DND-41 (cell line): ENCODE data around the gene HECTD4.

Experiments used
- ATAC-seq: fragments of 200-7000 bp; cut with Tn5 transposase; 3 replicates; pipeline ENCODE4 v1.9.1; 2021; ENCODE audit warnings: low read depth; ENCODE audit not compliant: insufficient read depth
- DNase-seq: peaks from one replicate; pipeline ENCODE4 v3.0.0-alpha.2; 2020
- H2AFZ ChIP-seq: 2 replicates; pipeline ENCODE4 v1.6.0; 2012; ENCODE audit warnings: low read depth, low read length
- H3K27ac ChIP-seq: 2 replicates; pipeline ENCODE4 v1.5.1; 2012; ENCODE audit warnings: low read length, inconsistent platforms
- H3K27me3 ChIP-seq: fragments of 200-600 bp; sonication (generic); 2 replicates; pipeline ENCODE4 v1.6.0; 2012; ENCODE audit warnings: low read length, mild to moderate bottlenecking, inconsistent platforms; ENCODE audit not compliant: insufficient read depth, poor library complexity
- H3K36me3 ChIP-seq: 2 replicates; pipeline ENCODE4 v1.5.1; 2012; ENCODE audit warnings: low read length, inconsistent platforms; ENCODE audit not compliant: insufficient read depth
- H3K4me1 ChIP-seq: 2 replicates; pipeline ENCODE4 v1.5.1; 2012; ENCODE audit warnings: mild to moderate bottlenecking, low read length; ENCODE audit not compliant: insufficient read depth
- H3K4me2 ChIP-seq: 2 replicates; pipeline ENCODE4 v1.6.0; 2012; ENCODE audit warnings: mild to moderate bottlenecking, moderate library complexity, low read length, inconsistent platforms; ENCODE audit not compliant: insufficient read depth
- H3K4me3 ChIP-seq, 2 experiments: fragments of 200-600 bp in 1 of 2; shearing (Covaris generic) in 1 of 2; 2 replicates each; pipeline ENCODE4 v1.5.1; 2012 to 2016; ENCODE audit warnings: inconsistent platforms in 2 of 2, low read length in 2 of 2, mild to moderate bottlenecking in 2 of 2, low read depth in 1 of 2, moderate library complexity in 1 of 2
- H3K79me2 ChIP-seq: 2 replicates; pipeline ENCODE4 v1.6.0; 2012; ENCODE audit warnings: low read length, inconsistent platforms; ENCODE audit not compliant: insufficient read depth
- H3K9ac ChIP-seq: 2 replicates; pipeline ENCODE4 v1.6.0; 2012; ENCODE audit warnings: low read depth, mild to moderate bottlenecking, inconsistent platforms, low read length, moderate library complexity
- H3K9me3 ChIP-seq: 2 replicates; pipeline ENCODE4 v1.5.1; 2012; ENCODE audit warnings: low read length, moderate library complexity, mild to moderate bottlenecking, inconsistent platforms; ENCODE audit not compliant: insufficient read depth, severe bottlenecking
- H4K20me1 ChIP-seq: 2 replicates; pipeline ENCODE4 v1.6.0; 2012; ENCODE audit warnings: low read length; ENCODE audit not compliant: insufficient read depth
- EZH2 ChIP-seq: IDR thresholded peaks from 3 replicates; pipeline ENCODE4 v1.6.1; 2012; ENCODE audit warnings: borderline replicate concordance, low read depth, mild to moderate bottlenecking, moderate library complexity, low read length, inconsistent platforms; ENCODE audit not compliant: severe bottlenecking
- TF ChIP-seq, protein P1 (sequence below): IDR thresholded peaks from 2 replicates; pipeline ENCODE4 v1.5.1; 2012; ENCODE audit warnings: borderline replicate concordance, low read length, moderate library complexity, mild to moderate bottlenecking; ENCODE audit not compliant: poor library complexity, severe bottlenecking; ENCODE audit errors: extremely low read depth

The HECTD4 gene

DNA sequence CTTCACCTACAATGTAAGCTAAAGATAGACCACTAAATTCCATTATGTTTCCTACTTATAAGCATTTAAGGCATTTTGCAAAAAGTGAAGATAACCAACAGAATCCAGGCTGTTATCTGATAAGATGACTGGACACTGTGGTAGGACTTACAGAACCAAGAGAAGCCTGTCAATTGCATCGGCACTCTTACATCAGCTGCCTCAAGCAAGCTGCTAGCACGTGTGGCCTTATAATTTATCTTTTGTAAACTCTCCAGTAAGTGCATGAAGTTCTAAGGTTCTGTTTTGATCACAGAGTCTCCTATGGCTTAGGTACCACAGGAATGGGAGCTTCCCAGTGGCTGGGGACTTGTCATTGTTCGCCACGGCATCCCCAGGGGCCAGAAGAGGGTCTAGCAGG lies 168.2 kb downstream of the HECTD4 start:
- Histone ChIP-seq H3K9me3 (no peaks in the 10 kb centered on the region), H3K4me1 (no peaks in the 10 kb centered on the region), H3K27ac (no peak overlapping the region), H3K27me3 (no peaks in the 10 kb centered on the region), H3K4me2 (no peak overlapping the region), H4K20me1 (no peaks in the 10 kb centered on the region), H3K36me3 (peaks cover 51% of the 10 kb centered on the region), H3K79me2 (no peaks in the 10 kb centered on the region), H3K9ac (no peak overlapping the region), H2AFZ (no peak overlapping the region), H3K4me3 (no peak overlapping the region)
- DNase-seq (no peak), ATAC-seq (no peak)
- TF ChIP-seq EZH2: no peak
- TF ChIP-seq, protein P1, sequence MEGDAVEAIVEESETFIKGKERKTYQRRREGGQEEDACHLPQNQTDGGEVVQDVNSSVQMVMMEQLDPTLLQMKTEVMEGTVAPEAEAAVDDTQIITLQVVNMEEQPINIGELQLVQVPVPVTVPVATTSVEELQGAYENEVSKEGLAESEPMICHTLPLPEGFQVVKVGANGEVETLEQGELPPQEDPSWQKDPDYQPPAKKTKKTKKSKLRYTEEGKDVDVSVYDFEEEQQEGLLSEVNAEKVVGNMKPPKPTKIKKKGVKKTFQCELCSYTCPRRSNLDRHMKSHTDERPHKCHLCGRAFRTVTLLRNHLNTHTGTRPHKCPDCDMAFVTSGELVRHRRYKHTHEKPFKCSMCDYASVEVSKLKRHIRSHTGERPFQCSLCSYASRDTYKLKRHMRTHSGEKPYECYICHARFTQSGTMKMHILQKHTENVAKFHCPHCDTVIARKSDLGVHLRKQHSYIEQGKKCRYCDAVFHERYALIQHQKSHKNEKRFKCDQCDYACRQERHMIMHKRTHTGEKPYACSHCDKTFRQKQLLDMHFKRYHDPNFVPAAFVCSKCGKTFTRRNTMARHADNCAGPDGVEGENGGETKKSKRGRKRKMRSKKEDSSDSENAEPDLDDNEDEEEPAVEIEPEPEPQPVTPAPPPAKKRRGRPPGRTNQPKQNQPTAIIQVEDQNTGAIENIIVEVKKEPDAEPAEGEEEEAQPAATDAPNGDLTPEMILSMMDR: no peak

- peaks cover 71% of the 10 kb centered on the region for H3K36me3 ChIP-seq
- no peaks in the 10 kb centered on the region for H3K9me3 ChIP-seq
- no peak for TF ChIP-seq EZH2
- TF ChIP-seq, protein P1: no peak
- H3K27me3 ChIP-seq: no peaks in the 10 kb centered on the region
- H3K4me3 ChIP-seq: no peak overlapping the region
- no peaks in the 10 kb centered on the region for H3K4me1 ChIP-seq
- no peak for DNase-seq
- no peak overlapping the region for H2AFZ ChIP-seq
- H3K79me2 ChIP-seq: no peaks in the 10 kb centered on the region
- no peak overlapping the region for H3K27ac ChIP-seq
- no peak for ATAC-seq
- H4K20me1 ChIP-seq: no peaks in the 10 kb centered on the region
- no peak overlapping the region for H3K4me2 ChIP-seq
- H3K9ac ChIP-seq: no peak overlapping the region
These were observed 173.8 kb downstream of the HECTD4 start for GRCh38 chr12:112208301-112208910.

DNA sequence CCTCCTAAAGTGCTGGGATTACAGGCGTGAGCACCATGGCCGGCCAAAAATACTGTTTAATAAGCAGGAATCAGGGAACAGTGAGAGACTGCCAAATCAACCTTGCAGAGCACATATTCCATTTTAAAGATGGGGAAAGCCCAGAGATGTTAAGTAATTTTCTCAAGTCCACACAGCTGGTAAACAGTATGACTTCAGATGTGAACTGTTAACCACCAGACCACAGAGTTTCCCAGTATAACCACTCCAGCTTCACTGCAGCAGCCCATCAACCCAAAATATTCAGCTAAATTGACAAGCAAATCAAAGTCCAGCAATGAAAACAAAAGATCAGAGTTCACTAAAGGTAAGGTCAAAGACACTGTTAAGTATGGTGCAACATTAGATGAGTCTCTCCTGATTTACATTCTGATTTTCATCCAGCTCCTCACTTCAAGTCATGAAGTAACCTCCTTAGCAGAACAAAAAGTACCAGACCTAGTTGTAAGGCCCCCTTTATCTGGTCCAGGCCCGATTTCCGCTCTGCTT lies 174.8 kb downstream of the HECTD4 start:
- no peaks in the 10 kb centered on the region for H3K9me3 ChIP-seq
- no peaks in the 10 kb centered on the region for H3K4me1 ChIP-seq
- H4K20me1 ChIP-seq: no peaks in the 10 kb centered on the region
- no peaks in the 10 kb centered on the region for H3K79me2 ChIP-seq
- H3K4me2 ChIP-seq: no peak overlapping the region
- DNase-seq (no peak), ATAC-seq (no peak)
- no peak overlapping the region for H3K9ac ChIP-seq
- no peak overlapping the region for H3K27ac ChIP-seq
- H3K4me3 ChIP-seq: no peak overlapping the region
- TF ChIP-seq EZH2: no peak
- TF ChIP-seq, protein P1: no peak
- H2AFZ ChIP-seq: no peak overlapping the region
- no peaks in the 10 kb centered on the region for H3K27me3 ChIP-seq
- H3K36me3 ChIP-seq: peaks cover 76% of the 10 kb centered on the region
